ENCODE results near the gene GPER1.

GRCh38 chr7:1120791-1121190, 32.9 kb downstream of the GPER1 start:
- no peak for TF ChIP-seq CTCF (IDR thresholded peaks at IDR 0.05; ENCODE audit: low read depth, low read length)
- TF ChIP-seq, protein P1, sequence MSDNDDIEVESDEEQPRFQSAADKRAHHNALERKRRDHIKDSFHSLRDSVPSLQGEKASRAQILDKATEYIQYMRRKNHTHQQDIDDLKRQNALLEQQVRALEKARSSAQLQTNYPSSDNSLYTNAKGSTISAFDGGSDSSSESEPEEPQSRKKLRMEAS (IDR thresholded peaks at IDR 0.05; ENCODE audit: low read depth, low read length) = no peak
